ENCODE measurements around the gene ITPKB.

DNA sequence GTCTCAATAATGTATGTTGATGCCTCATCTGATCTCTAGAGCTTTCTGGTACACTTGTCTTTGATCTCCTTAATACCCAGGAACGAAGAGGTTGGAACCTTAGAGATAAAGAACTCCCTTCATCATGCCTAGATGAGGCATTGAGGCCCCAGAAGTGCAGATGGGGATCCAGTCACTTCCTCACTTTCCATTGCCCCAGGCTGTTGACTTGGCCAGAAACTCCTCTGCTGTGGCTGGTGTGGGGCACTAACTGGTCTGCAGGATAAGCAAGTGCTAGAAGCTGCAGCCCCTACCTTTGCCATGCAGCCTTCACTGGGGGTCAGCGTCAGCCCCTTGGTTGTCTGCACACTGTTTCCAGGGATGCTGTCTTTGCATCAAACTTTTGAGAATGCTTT is 140.6 kb downstream of the ITPKB start:
- TF ChIP-seq, protein P1, sequence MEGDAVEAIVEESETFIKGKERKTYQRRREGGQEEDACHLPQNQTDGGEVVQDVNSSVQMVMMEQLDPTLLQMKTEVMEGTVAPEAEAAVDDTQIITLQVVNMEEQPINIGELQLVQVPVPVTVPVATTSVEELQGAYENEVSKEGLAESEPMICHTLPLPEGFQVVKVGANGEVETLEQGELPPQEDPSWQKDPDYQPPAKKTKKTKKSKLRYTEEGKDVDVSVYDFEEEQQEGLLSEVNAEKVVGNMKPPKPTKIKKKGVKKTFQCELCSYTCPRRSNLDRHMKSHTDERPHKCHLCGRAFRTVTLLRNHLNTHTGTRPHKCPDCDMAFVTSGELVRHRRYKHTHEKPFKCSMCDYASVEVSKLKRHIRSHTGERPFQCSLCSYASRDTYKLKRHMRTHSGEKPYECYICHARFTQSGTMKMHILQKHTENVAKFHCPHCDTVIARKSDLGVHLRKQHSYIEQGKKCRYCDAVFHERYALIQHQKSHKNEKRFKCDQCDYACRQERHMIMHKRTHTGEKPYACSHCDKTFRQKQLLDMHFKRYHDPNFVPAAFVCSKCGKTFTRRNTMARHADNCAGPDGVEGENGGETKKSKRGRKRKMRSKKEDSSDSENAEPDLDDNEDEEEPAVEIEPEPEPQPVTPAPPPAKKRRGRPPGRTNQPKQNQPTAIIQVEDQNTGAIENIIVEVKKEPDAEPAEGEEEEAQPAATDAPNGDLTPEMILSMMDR (conservative IDR thresholded peaks at IDR 0.05; ENCODE audit: low read depth, low read length): no peak
- TF ChIP-seq EZH2 (IDR thresholded peaks at IDR 0.05; ENCODE audit: low read length, unreplicated experiment) (no peak), EZH2phosphoT487 (IDR thresholded peaks at IDR 0.05; ENCODE audit: borderline replicate concordance, low read length) (no peak)

Data from PC-3 (cell line).